ENCODE data around the gene RNU6-9.
"Not testable (repeated sequence)": the region's sequence is repeated elsewhere in the genome, so short reads cannot be mapped to it uniquely, and the experiment has no call there.

DNA sequence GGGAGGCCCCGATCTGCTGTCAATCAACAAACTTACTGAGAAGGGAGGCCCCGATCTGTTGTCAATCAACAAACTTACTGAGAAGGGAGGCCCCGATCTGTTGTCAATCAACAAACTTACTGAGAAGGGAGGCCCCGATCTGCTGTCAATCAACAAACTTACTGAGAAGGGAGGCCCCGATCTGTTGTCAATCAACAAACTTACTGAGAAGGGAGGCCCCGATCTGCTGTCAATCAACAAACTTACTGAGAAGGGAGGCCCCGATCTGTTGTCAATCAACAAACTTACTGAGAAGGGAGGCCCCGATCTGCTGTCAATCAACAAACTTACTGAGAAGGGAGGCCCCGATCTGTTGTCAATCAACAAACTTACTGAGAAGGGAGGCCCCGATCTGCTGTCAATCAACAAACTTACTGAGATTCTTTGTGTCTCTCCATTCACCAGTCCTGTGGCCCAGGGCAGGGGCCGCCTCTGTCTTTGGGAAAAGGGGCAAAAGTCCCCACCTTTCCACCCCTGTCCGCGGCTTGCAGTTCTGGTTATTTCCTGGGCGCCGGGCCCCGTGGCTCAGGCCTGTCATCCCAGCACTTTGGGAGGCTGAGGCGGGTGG is 39.6 kb upstream of the RNU6-9 start:
- TF ChIP-seq, protein P1, sequence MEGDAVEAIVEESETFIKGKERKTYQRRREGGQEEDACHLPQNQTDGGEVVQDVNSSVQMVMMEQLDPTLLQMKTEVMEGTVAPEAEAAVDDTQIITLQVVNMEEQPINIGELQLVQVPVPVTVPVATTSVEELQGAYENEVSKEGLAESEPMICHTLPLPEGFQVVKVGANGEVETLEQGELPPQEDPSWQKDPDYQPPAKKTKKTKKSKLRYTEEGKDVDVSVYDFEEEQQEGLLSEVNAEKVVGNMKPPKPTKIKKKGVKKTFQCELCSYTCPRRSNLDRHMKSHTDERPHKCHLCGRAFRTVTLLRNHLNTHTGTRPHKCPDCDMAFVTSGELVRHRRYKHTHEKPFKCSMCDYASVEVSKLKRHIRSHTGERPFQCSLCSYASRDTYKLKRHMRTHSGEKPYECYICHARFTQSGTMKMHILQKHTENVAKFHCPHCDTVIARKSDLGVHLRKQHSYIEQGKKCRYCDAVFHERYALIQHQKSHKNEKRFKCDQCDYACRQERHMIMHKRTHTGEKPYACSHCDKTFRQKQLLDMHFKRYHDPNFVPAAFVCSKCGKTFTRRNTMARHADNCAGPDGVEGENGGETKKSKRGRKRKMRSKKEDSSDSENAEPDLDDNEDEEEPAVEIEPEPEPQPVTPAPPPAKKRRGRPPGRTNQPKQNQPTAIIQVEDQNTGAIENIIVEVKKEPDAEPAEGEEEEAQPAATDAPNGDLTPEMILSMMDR (conservative IDR thresholded peaks at IDR 0.05) = not testable (repeated sequence)
- not testable (repeated sequence) for TF ChIP-seq EZH2 (IDR thresholded peaks at IDR 0.05; ENCODE audit: low read depth)
